ENCODE data around the gene RGS16.

DNA sequence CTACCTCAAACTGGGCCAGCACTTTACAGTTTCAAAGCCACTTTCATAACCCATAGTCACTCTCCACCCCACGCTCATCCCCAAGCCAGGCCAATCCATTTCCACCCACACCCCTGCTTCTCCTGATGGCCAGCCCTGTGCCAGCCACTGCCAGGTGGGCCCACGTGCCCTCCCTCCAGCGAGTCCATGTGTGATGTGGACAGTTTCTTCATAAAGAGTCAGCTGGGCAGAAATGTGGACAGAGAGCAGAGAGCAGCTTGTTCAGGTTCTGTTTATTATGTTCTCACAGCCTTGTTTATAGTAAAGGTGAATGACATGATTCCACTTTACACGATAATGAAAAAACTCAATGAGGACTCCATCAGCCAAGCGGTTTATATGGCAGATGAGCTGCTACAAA is 37.4 kb upstream of the RGS16 start:
- TF ChIP-seq EZH2 (IDR thresholded peaks at IDR 0.05) (no peak), JUND (IDR thresholded peaks at IDR 0.05) (no peak), POLR2A (IDR thresholded peaks at IDR 0.05; ENCODE audit: borderline replicate concordance, extremely low read depth, insufficient read depth, insufficient read length) (no peak), POLR2AphosphoS5 (IDR thresholded peaks at IDR 0.05; ENCODE audit: low read depth, low read length) (no peak), RAD21 (IDR thresholded peaks at IDR 0.05; ENCODE audit: low read depth) (no peak)
- TF ChIP-seq, protein P1, sequence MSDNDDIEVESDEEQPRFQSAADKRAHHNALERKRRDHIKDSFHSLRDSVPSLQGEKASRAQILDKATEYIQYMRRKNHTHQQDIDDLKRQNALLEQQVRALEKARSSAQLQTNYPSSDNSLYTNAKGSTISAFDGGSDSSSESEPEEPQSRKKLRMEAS (IDR thresholded peaks at IDR 0.05) = no peak

All from HCT116 (cell line).